ENCODE measurements around the gene SUB1. TPM values are rescaled to one million over a fixed set of nuclear protein-coding genes. Genes with fewer than 3 reads are reported as not detected.

Gene SUB1
- polyA plus RNA-seq, 1 donor = 237 TPM

GRCh38 chr5:32583582-32584232 is 1.6 kb upstream of the SUB1 start:
- Histone ChIP-seq H3K27ac (ENCODE audit: low read length) (no peak overlapping the region), H3K4me3 (ENCODE audit: low read length) (no peak overlapping the region), H3K4me1 (ENCODE audit: control insufficient read depth, insufficient read depth, low read length) (no peaks in the 10 kb centered on the region), H3K36me3 (ENCODE audit: control insufficient read depth, insufficient read depth, low read length) (peaks cover 3% of the 10 kb centered on the region), H3K9me3 (ENCODE audit: control insufficient read depth, low read depth, low read length) (peaks cover 12% of the 10 kb centered on the region), H3K27me3 (ENCODE audit: control insufficient read depth, insufficient read depth, low read length) (no peaks in the 10 kb centered on the region)
- WGBS (ENCODE audit: insufficient coverage, low lambda C conversion rate) = 96% methylated on average over 3 of the region's 16 CpGs
- no peak for DNase-seq

- no CpG with 5 or more reads among the region's 6 CpGs for WGBS (ENCODE audit: insufficient coverage, low lambda C conversion rate)
- no peak for DNase-seq
- no peaks in the 10 kb centered on the region for H3K4me1 ChIP-seq (ENCODE audit: control insufficient read depth, insufficient read depth, low read length)
- H3K27me3 ChIP-seq (ENCODE audit: control insufficient read depth, insufficient read depth, low read length) = no peaks in the 10 kb centered on the region
- peaks cover 12% of the 10 kb centered on the region for H3K9me3 ChIP-seq (ENCODE audit: control insufficient read depth, low read depth, low read length)
- H3K4me3 ChIP-seq (ENCODE audit: low read length) = no peak overlapping the region
- peaks cover 13% of the 10 kb centered on the region for H3K36me3 ChIP-seq (ENCODE audit: control insufficient read depth, insufficient read depth, low read length)
- no peak overlapping the region for H3K27ac ChIP-seq (ENCODE audit: low read length)
These were observed 711 bp upstream of the SUB1 start for GRCh38 chr5:32584646-32585045.

GRCh38 chr5:32585122-32585445 is 273 bp upstream of the SUB1 start:
- H3K4me1 ChIP-seq (ENCODE audit: control insufficient read depth, insufficient read depth, low read length) = no peaks in the 10 kb centered on the region
- no peak for DNase-seq

GRCh38 chr5:32586276-32586599 is 881 bp downstream of the SUB1 start:
- no peak for DNase-seq
- Histone ChIP-seq H3K4me3 (ENCODE audit: low read length) (peak overlapping the region; percentile 92), H3K9me3 (ENCODE audit: control insufficient read depth, low read depth, low read length) (peaks cover 12% of the 10 kb centered on the region), H3K27ac (ENCODE audit: low read length) (peak overlapping the region; percentile 95), H3K36me3 (ENCODE audit: control insufficient read depth, insufficient read depth, low read length) (peaks cover 20% of the 10 kb centered on the region), H3K27me3 (ENCODE audit: control insufficient read depth, insufficient read depth, low read length) (no peaks in the 10 kb centered on the region), H3K4me1 (ENCODE audit: control insufficient read depth, insufficient read depth, low read length) (no peaks in the 10 kb centered on the region)
- no CpG with 5 or more reads among the region's 6 CpGs for WGBS (ENCODE audit: insufficient coverage, low lambda C conversion rate)

More at GRCh38 chr5:32585122-32585445, 273 bp upstream of the SUB1 start:
- H3K36me3 ChIP-seq (ENCODE audit: control insufficient read depth, insufficient read depth, low read length) = peaks cover 16% of the 10 kb centered on the region
- no peaks in the 10 kb centered on the region for H3K27me3 ChIP-seq (ENCODE audit: control insufficient read depth, insufficient read depth, low read length)
- 34% methylated on average over 3 of the region's 8 CpGs for WGBS (ENCODE audit: insufficient coverage, low lambda C conversion rate)
- peaks cover 12% of the 10 kb centered on the region for H3K9me3 ChIP-seq (ENCODE audit: control insufficient read depth, low read depth, low read length)
- peak overlapping the region; percentile 92 for H3K4me3 ChIP-seq (ENCODE audit: low read length)
- peak overlapping the region; percentile 95 for H3K27ac ChIP-seq (ENCODE audit: low read length)

- no peak for DNase-seq
- 100% methylated on average over 1 of the region's 6 CpGs for WGBS (ENCODE audit: insufficient coverage, low lambda C conversion rate)
- H3K27me3 ChIP-seq (ENCODE audit: control insufficient read depth, insufficient read depth, low read length) = no peaks in the 10 kb centered on the region
- peaks cover 28% of the 10 kb centered on the region for H3K36me3 ChIP-seq (ENCODE audit: control insufficient read depth, insufficient read depth, low read length)
- peaks cover 12% of the 10 kb centered on the region for H3K9me3 ChIP-seq (ENCODE audit: control insufficient read depth, low read depth, low read length)
- peak overlapping the region; percentile 92 for H3K4me3 ChIP-seq (ENCODE audit: low read length)
- H3K4me1 ChIP-seq (ENCODE audit: control insufficient read depth, insufficient read depth, low read length) = no peaks in the 10 kb centered on the region
- H3K27ac ChIP-seq (ENCODE audit: low read length) = no peak overlapping the region
These were observed 1.8 kb downstream of the SUB1 start for GRCh38 chr5:32587067-32587551.

GRCh38 chr5:32589416-32589815 is 4.1 kb downstream of the SUB1 start:
- no peaks in the 10 kb centered on the region for H3K27me3 ChIP-seq (ENCODE audit: control insufficient read depth, insufficient read depth, low read length)
- H3K4me1 ChIP-seq (ENCODE audit: control insufficient read depth, insufficient read depth, low read length) = no peaks in the 10 kb centered on the region
- H3K36me3 ChIP-seq (ENCODE audit: control insufficient read depth, insufficient read depth, low read length) = peaks cover 51% of the 10 kb centered on the region
- peaks cover 8% of the 10 kb centered on the region for H3K9me3 ChIP-seq (ENCODE audit: control insufficient read depth, low read depth, low read length)
- no CpG with 5 or more reads among the region's 8 CpGs for WGBS (ENCODE audit: insufficient coverage, low lambda C conversion rate)
- no peak overlapping the region for H3K27ac ChIP-seq (ENCODE audit: low read length)
- no peak overlapping the region for H3K4me3 ChIP-seq (ENCODE audit: low read length)
- DNase-seq = no peak

GRCh38 chr5:32589942-32590869 is 4.8 kb downstream of the SUB1 start:
- Histone ChIP-seq H3K4me3 (ENCODE audit: low read length) (no peak overlapping the region), H3K4me1 (ENCODE audit: control insufficient read depth, insufficient read depth, low read length) (no peaks in the 10 kb centered on the region), H3K27ac (ENCODE audit: low read length) (no peak overlapping the region), H3K9me3 (ENCODE audit: control insufficient read depth, low read depth, low read length) (peaks cover 2% of the 10 kb centered on the region), H3K36me3 (ENCODE audit: control insufficient read depth, insufficient read depth, low read length) (peaks cover 57% of the 10 kb centered on the region), H3K27me3 (ENCODE audit: control insufficient read depth, insufficient read depth, low read length) (no peaks in the 10 kb centered on the region)
- peak in 1 of 2 donors; percentile 34 for DNase-seq
- 20% methylated on average over 1 of the region's 15 CpGs for WGBS (ENCODE audit: insufficient coverage, low lambda C conversion rate)

GRCh38 chr5:32595118-32595517 is 9.8 kb downstream of the SUB1 start:
- H3K27ac ChIP-seq (ENCODE audit: low read length) = no peak overlapping the region
- 80% methylated on average over 1 of the region's 2 CpGs for WGBS (ENCODE audit: insufficient coverage, low lambda C conversion rate)
- DNase-seq = no peak
- H3K27me3 ChIP-seq (ENCODE audit: control insufficient read depth, insufficient read depth, low read length) = no peaks in the 10 kb centered on the region
- H3K9me3 ChIP-seq (ENCODE audit: control insufficient read depth, low read depth, low read length) = no peaks in the 10 kb centered on the region
- no peak overlapping the region for H3K4me3 ChIP-seq (ENCODE audit: low read length)
- H3K4me1 ChIP-seq (ENCODE audit: control insufficient read depth, insufficient read depth, low read length) = no peaks in the 10 kb centered on the region
- H3K36me3 ChIP-seq (ENCODE audit: control insufficient read depth, insufficient read depth, low read length) = peaks cover 69% of the 10 kb centered on the region

- H3K36me3 ChIP-seq (ENCODE audit: control insufficient read depth, insufficient read depth, low read length) = peaks cover 61% of the 10 kb centered on the region
- H3K4me1 ChIP-seq (ENCODE audit: control insufficient read depth, insufficient read depth, low read length) = no peaks in the 10 kb centered on the region
- no peak overlapping the region for H3K4me3 ChIP-seq (ENCODE audit: low read length)
- H3K27ac ChIP-seq (ENCODE audit: low read length) = no peak overlapping the region
- H3K9me3 ChIP-seq (ENCODE audit: control insufficient read depth, low read depth, low read length) = no peaks in the 10 kb centered on the region
- no CpG with 5 or more reads among the region's 2 CpGs for WGBS (ENCODE audit: insufficient coverage, low lambda C conversion rate)
- no peak for DNase-seq
- no peaks in the 10 kb centered on the region for H3K27me3 ChIP-seq (ENCODE audit: control insufficient read depth, insufficient read depth, low read length)
These were observed 11.8 kb downstream of the SUB1 start for GRCh38 chr5:32597041-32597629.

GRCh38 chr5:32598260-32598937 is 13.0 kb downstream of the SUB1 start:
- no peak for DNase-seq
- no peaks in the 10 kb centered on the region for H3K9me3 ChIP-seq (ENCODE audit: control insufficient read depth, low read depth, low read length)
- no peak overlapping the region for H3K4me3 ChIP-seq (ENCODE audit: low read length)
- no peak overlapping the region for H3K27ac ChIP-seq (ENCODE audit: low read length)
- peaks cover 49% of the 10 kb centered on the region for H3K36me3 ChIP-seq (ENCODE audit: control insufficient read depth, insufficient read depth, low read length)
- H3K27me3 ChIP-seq (ENCODE audit: control insufficient read depth, insufficient read depth, low read length) = no peaks in the 10 kb centered on the region
- H3K4me1 ChIP-seq (ENCODE audit: control insufficient read depth, insufficient read depth, low read length) = no peaks in the 10 kb centered on the region
- no CpG with 5 or more reads among the region's 3 CpGs for WGBS (ENCODE audit: insufficient coverage, low lambda C conversion rate)
